DOHH2 (cell line): ENCODE data around the gene PPP2R5E.

Experiments used
- CTCF ChIP-seq: fragments of 200-600 bp; sonication (generic); IDR thresholded peaks from one replicate; pipeline ENCODE4 v1.5.1; 2014; ENCODE audit warnings: antibody characterized with exemption, mild to moderate bottlenecking, low read depth, low read length; ENCODE audit not compliant: poor library complexity, severe bottlenecking
- EZH2phosphoT487 ChIP-seq: fragments of 200-600 bp; sonication (generic); IDR thresholded peaks from 2 replicates; pipeline ENCODE4 v1.6.1; 2017; ENCODE audit warnings: borderline replicate concordance, mild to moderate bottlenecking, antibody characterized with exemption, low read length, moderate library complexity, mixed read lengths

GRCh38 chr14:63492391-63492790 is 50.8 kb downstream of the PPP2R5E start:
- TF ChIP-seq CTCF (no peak), EZH2phosphoT487 (no peak)
